H9 (cell line): Measurements from ENCODE around the gene PTPRN2. TPM values are rescaled to one million over a fixed set of nuclear protein-coding genes. Genes with fewer than 3 reads are reported as not detected.

Experiments
- DNase-seq: peaks from one replicate; pipeline ENCODE4 v3.0.0-alpha.2; 2017
- H2AFZ ChIP-seq: one replicate; pipeline ENCODE4 v1.6.1; 2013; ENCODE audit warnings: mild to moderate bottlenecking, low read length, control low read depth, moderate library complexity
- H2AK5ac ChIP-seq: 2 replicates; pipeline ENCODE4 v1.6.1; 2013; ENCODE audit warnings: low read length, control low read depth, mixed read lengths; ENCODE audit not compliant: insufficient read length
- H2BK120ac ChIP-seq: one replicate; pipeline ENCODE4 v1.6.1; 2013; ENCODE audit warnings: low read depth, mild to moderate bottlenecking, low read length, control low read depth, inconsistent platforms; ENCODE audit not compliant: poor library complexity, severe bottlenecking
- H2BK12ac ChIP-seq: 2 replicates; pipeline ENCODE4 v1.6.1; 2013; ENCODE audit warnings: low read length, control low read depth, mixed read lengths, low read depth; ENCODE audit not compliant: insufficient read length
- H2BK15ac ChIP-seq: 2 replicates; pipeline ENCODE4 v1.6.1; 2013; ENCODE audit warnings: low read depth, low read length, control low read depth
- H2BK20ac ChIP-seq: one replicate; pipeline ENCODE4 v1.6.1; 2013; ENCODE audit warnings: low read depth, mild to moderate bottlenecking, low read length, control low read depth, inconsistent platforms; ENCODE audit not compliant: poor library complexity, severe bottlenecking
- H2BK5ac ChIP-seq: 2 replicates; pipeline ENCODE4 v1.6.1; 2013; ENCODE audit warnings: low read length, control low read depth, mixed read lengths; ENCODE audit not compliant: insufficient read length
- H3K14ac ChIP-seq: 2 replicates; pipeline ENCODE4 v1.6.1; 2013; ENCODE audit warnings: low read length, control low read depth; ENCODE audit not compliant: insufficient read depth
- H3K18ac ChIP-seq: 2 replicates; pipeline ENCODE4 v1.6.1; 2013; ENCODE audit warnings: low read depth, mild to moderate bottlenecking, mixed read lengths, low read length, control low read depth; ENCODE audit not compliant: insufficient read length
- H3K23ac ChIP-seq: 2 replicates; pipeline ENCODE4 v1.6.1; 2013; ENCODE audit warnings: low read length, control low read depth, mixed read lengths, low read depth; ENCODE audit not compliant: insufficient read length
- H3K23me2 ChIP-seq: 2 replicates; pipeline ENCODE4 v1.6.1; 2013; ENCODE audit warnings: low read depth, mild to moderate bottlenecking, mixed read lengths, low read length, control low read depth; ENCODE audit not compliant: insufficient read length, poor library complexity, severe bottlenecking
- H3K27ac ChIP-seq: 2 replicates; pipeline ENCODE4 v1.5.1; 2013; ENCODE audit warnings: low read length, control low read depth, mixed read lengths, low read depth; ENCODE audit not compliant: insufficient read length
- H3K27me3 ChIP-seq: 2 replicates; pipeline ENCODE4 v1.6.1; 2013; ENCODE audit warnings: low read length, control low read depth, inconsistent platforms; ENCODE audit not compliant: insufficient read depth
- H3K4ac ChIP-seq: 2 replicates; pipeline ENCODE4 v1.6.1; 2013; ENCODE audit warnings: low read depth, mild to moderate bottlenecking, control low read depth, inconsistent platforms, low read length, moderate library complexity
- H3K4me1 ChIP-seq: 2 replicates; pipeline ENCODE4 v1.6.1; 2013; ENCODE audit warnings: low read length, control low read depth, inconsistent platforms; ENCODE audit not compliant: insufficient read depth
- H3K4me2 ChIP-seq: 2 replicates; pipeline ENCODE4 v1.6.1; 2013; ENCODE audit warnings: low read length, control low read depth, mixed read lengths; ENCODE audit not compliant: insufficient read length, insufficient read depth
- H3K56ac ChIP-seq: 2 replicates; pipeline ENCODE4 v1.6.1; 2013; ENCODE audit warnings: low read depth, mild to moderate bottlenecking, mixed read lengths, low read length, control low read depth; ENCODE audit not compliant: insufficient read length
- H3K79me1 ChIP-seq: 2 replicates; pipeline ENCODE4 v1.6.1; 2013; ENCODE audit warnings: low read depth, mild to moderate bottlenecking, moderate library complexity, low read length, control low read depth, inconsistent platforms; ENCODE audit not compliant: insufficient read depth, poor library complexity, severe bottlenecking
- H3K79me2 ChIP-seq: 2 replicates; pipeline ENCODE4 v1.6.1; 2013; ENCODE audit warnings: low read length, control low read depth, inconsistent platforms; ENCODE audit not compliant: insufficient read depth
- H3K9ac ChIP-seq: 2 replicates; pipeline ENCODE4 v1.6.1; 2013; ENCODE audit warnings: low read length, control low read depth, mixed read lengths; ENCODE audit not compliant: insufficient read length; ENCODE audit errors: extremely low read depth
- H3K9me3 ChIP-seq: one replicate; pipeline ENCODE4 v1.6.1; 2013; ENCODE audit warnings: low read depth, low read length, inconsistent platforms; ENCODE audit not compliant: control insufficient read depth
- H3T11ph ChIP-seq: one replicate; pipeline ENCODE4 v1.6.1; 2013; ENCODE audit warnings: mild to moderate bottlenecking, low read length, control low read depth, inconsistent platforms
- H4K20me1 ChIP-seq: one replicate; pipeline ENCODE4 v1.6.1; 2013; ENCODE audit not compliant: control insufficient read depth, insufficient read length, insufficient read depth
- H4K5ac ChIP-seq: 2 replicates; pipeline ENCODE4 v1.6.1; 2013; ENCODE audit warnings: low read depth, mild to moderate bottlenecking, mixed read lengths, low read length, control low read depth; ENCODE audit not compliant: insufficient read length
- H4K8ac ChIP-seq: replicated peaks from 2 replicates; pipeline ENCODE4 v1.6.1; 2013; ENCODE audit warnings: low read length, control low read depth, mixed read lengths, low read depth; ENCODE audit not compliant: insufficient read length
- H4K91ac ChIP-seq: 2 replicates; pipeline ENCODE4 v1.6.1; 2013; ENCODE audit warnings: low read depth, mild to moderate bottlenecking, moderate library complexity, mixed read lengths, low read length, control low read depth; ENCODE audit not compliant: insufficient read length
- H3K27ac Mint-ChIP-seq, 3 experiments: 2 replicates in 2 of 3; 3 replicates in 1 of 3; pipeline ENCODE4 v1.8.0; 2020 to 2021; ENCODE audit warnings: mixed read lengths in 3 of 3, mild to moderate bottlenecking in 1 of 3, moderate library complexity in 1 of 3
- H3K27me3 Mint-ChIP-seq: 2 replicates; pipeline ENCODE4 v1.8.0; 2021; ENCODE audit warnings: low read depth, mild to moderate bottlenecking, moderate library complexity, mixed read lengths
- H3K36me3 Mint-ChIP-seq, 3 experiments: 2 replicates in 2 of 3; 3 replicates in 1 of 3; pipeline ENCODE4 v1.8.0; 2020 to 2021; ENCODE audit warnings: low read depth in 3 of 3, mixed read lengths in 3 of 3; ENCODE audit not compliant: insufficient read depth in 1 of 3
- H3K4me1 Mint-ChIP-seq, 2 experiments: 2 replicates each; pipeline ENCODE4 v1.8.0; 2020; ENCODE audit warnings: mixed read lengths in 2 of 2
- H3K4me3 Mint-ChIP-seq, 2 experiments: 2 replicates in 1 of 2; 3 replicates in 1 of 2; pipeline ENCODE4 v1.8.0; 2020 to 2021; ENCODE audit warnings: mild to moderate bottlenecking in 2 of 2, mixed read lengths in 2 of 2, moderate library complexity in 1 of 2
- H3K9me3 Mint-ChIP-seq, 2 experiments: 2 replicates in 1 of 2; 3 replicates in 1 of 2; pipeline ENCODE4 v1.8.0; 2020; ENCODE audit warnings: mild to moderate bottlenecking in 2 of 2, mixed read lengths in 2 of 2, moderate library complexity in 1 of 2
- WGBS: extraction: QIAGEN DNeasy Blood & Tissue Kit; methylation state at CpG from one replicate; pipeline ENCODE4 v1.1.7; 2013; ENCODE audit warnings: missing lambda C conversion rate, low lambda C conversion rate, mixed read lengths; ENCODE audit not compliant: insufficient read length; ENCODE audit errors: extremely low coverage; 5-methylcytosine and 5-hydroxymethylcytosine counted together
- total RNA-seq: library from RNA; stranded (reverse); gene quantifications from 2 replicates; pipeline ENCODE4 v1.2.1, GENCODE V29; 2021
- TF ChIP-seq, protein P1 (sequence below): fragments of 200-600 bp; sonication (generic); conservative IDR thresholded peaks from 3 replicates; pipeline ENCODE4 v1.8.0; 2021; ENCODE audit warnings: antibody characterized with exemption, mild to moderate bottlenecking

Gene PTPRN2
- total RNA-seq, 1 experiment from 2014 or later = 5.2 TPM

DNA sequence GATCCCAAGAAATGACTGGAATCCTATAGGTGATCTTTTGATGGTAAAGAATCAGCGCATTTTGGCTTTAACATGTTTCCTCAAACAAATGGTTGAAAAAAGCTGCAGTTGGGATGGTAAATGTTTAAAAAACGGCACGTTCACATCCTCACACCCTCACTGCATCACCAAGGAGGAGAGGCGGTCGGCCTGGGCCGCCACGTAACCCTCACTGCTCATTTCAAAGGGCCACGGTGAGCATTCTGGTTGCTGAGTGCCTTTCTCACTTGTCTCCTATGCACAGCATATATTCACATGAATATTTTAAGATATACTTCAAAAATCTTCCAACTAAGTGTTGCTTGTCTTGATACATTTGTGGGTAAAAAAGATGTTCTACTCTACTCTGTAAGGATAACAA, 1017.7 kb downstream of the PTPRN2 start:
- WGBS = no CpG with 5 or more reads among the region's 8 CpGs
- H4K5ac ChIP-seq = no peak overlapping the region
- no peak overlapping the region for H3T11ph ChIP-seq
- no peaks in the 10 kb centered on the region for H3K4me1 ChIP-seq
- H2BK20ac ChIP-seq = no peak overlapping the region
- no peaks in the 10 kb centered on the region for H3K23me2 ChIP-seq
- H3K27me3 Mint-ChIP-seq = peaks cover 99% of the 10 kb centered on the region
- no peak overlapping the region for H3K4me3 Mint-ChIP-seq
- no peaks in the 10 kb centered on the region for H3K79me1 ChIP-seq
- H3K27me3 ChIP-seq = no peaks in the 10 kb centered on the region
- DNase-seq = no peak
- no peaks in the 10 kb centered on the region for H3K36me3 Mint-ChIP-seq
- no peak overlapping the region for H3K27ac ChIP-seq
- no peak overlapping the region for H4K8ac ChIP-seq
- no peak overlapping the region for H3K18ac ChIP-seq
- peaks cover 15 to 18% of the 10 kb centered on the region in 2 experiments for H3K4me1 Mint-ChIP-seq
- TF ChIP-seq, protein P1, sequence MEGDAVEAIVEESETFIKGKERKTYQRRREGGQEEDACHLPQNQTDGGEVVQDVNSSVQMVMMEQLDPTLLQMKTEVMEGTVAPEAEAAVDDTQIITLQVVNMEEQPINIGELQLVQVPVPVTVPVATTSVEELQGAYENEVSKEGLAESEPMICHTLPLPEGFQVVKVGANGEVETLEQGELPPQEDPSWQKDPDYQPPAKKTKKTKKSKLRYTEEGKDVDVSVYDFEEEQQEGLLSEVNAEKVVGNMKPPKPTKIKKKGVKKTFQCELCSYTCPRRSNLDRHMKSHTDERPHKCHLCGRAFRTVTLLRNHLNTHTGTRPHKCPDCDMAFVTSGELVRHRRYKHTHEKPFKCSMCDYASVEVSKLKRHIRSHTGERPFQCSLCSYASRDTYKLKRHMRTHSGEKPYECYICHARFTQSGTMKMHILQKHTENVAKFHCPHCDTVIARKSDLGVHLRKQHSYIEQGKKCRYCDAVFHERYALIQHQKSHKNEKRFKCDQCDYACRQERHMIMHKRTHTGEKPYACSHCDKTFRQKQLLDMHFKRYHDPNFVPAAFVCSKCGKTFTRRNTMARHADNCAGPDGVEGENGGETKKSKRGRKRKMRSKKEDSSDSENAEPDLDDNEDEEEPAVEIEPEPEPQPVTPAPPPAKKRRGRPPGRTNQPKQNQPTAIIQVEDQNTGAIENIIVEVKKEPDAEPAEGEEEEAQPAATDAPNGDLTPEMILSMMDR = no peak
- no peaks in the 10 kb centered on the region for H4K20me1 ChIP-seq
- no peak overlapping the region for H3K9ac ChIP-seq
- H2BK120ac ChIP-seq = no peak overlapping the region
- H3K27ac Mint-ChIP-seq = no peak overlapping the region
- no peaks in the 10 kb centered on the region for H3K9me3 ChIP-seq
- H3K79me2 ChIP-seq = no peaks in the 10 kb centered on the region
- no peaks in the 10 kb centered on the region for H3K9me3 Mint-ChIP-seq
- H3K14ac ChIP-seq = no peak overlapping the region
- H2BK12ac ChIP-seq = no peak overlapping the region
- no peak overlapping the region for H2BK15ac ChIP-seq
- no peak overlapping the region for H2BK5ac ChIP-seq
- no peak overlapping the region for H4K91ac ChIP-seq
- no peak overlapping the region for H3K4ac ChIP-seq
- no peak overlapping the region for H3K23ac ChIP-seq
- no peak overlapping the region for H3K4me2 ChIP-seq
- no peak overlapping the region for H2AK5ac ChIP-seq
- no peak overlapping the region for H2AFZ ChIP-seq
- no peak overlapping the region for H3K56ac ChIP-seq
